H9 (cell line): ENCODE results near the gene IGSF10. TPM values are rescaled to one million over a fixed set of nuclear protein-coding genes. Genes with fewer than 3 reads are reported as not detected.

Experiments
- DNase-seq: peaks from one replicate; pipeline ENCODE4 v3.0.0-alpha.2; 2017
- H2AFZ ChIP-seq: one replicate; pipeline ENCODE4 v1.6.1; 2013; ENCODE audit warnings: mild to moderate bottlenecking, low read length, control low read depth, moderate library complexity
- H2AK5ac ChIP-seq: 2 replicates; pipeline ENCODE4 v1.6.1; 2013; ENCODE audit warnings: low read length, control low read depth, mixed read lengths; ENCODE audit not compliant: insufficient read length
- H2BK120ac ChIP-seq: one replicate; pipeline ENCODE4 v1.6.1; 2013; ENCODE audit warnings: low read depth, mild to moderate bottlenecking, low read length, control low read depth, inconsistent platforms; ENCODE audit not compliant: poor library complexity, severe bottlenecking
- H2BK12ac ChIP-seq: 2 replicates; pipeline ENCODE4 v1.6.1; 2013; ENCODE audit warnings: low read length, control low read depth, mixed read lengths, low read depth; ENCODE audit not compliant: insufficient read length
- H2BK15ac ChIP-seq: 2 replicates; pipeline ENCODE4 v1.6.1; 2013; ENCODE audit warnings: low read depth, low read length, control low read depth
- H2BK20ac ChIP-seq: one replicate; pipeline ENCODE4 v1.6.1; 2013; ENCODE audit warnings: low read depth, mild to moderate bottlenecking, low read length, control low read depth, inconsistent platforms; ENCODE audit not compliant: poor library complexity, severe bottlenecking
- H2BK5ac ChIP-seq: 2 replicates; pipeline ENCODE4 v1.6.1; 2013; ENCODE audit warnings: low read length, control low read depth, mixed read lengths; ENCODE audit not compliant: insufficient read length
- H3K14ac ChIP-seq: 2 replicates; pipeline ENCODE4 v1.6.1; 2013; ENCODE audit warnings: low read length, control low read depth; ENCODE audit not compliant: insufficient read depth
- H3K18ac ChIP-seq: 2 replicates; pipeline ENCODE4 v1.6.1; 2013; ENCODE audit warnings: low read depth, mild to moderate bottlenecking, mixed read lengths, low read length, control low read depth; ENCODE audit not compliant: insufficient read length
- H3K23ac ChIP-seq: 2 replicates; pipeline ENCODE4 v1.6.1; 2013; ENCODE audit warnings: low read length, control low read depth, mixed read lengths, low read depth; ENCODE audit not compliant: insufficient read length
- H3K23me2 ChIP-seq: 2 replicates; pipeline ENCODE4 v1.6.1; 2013; ENCODE audit warnings: low read depth, mild to moderate bottlenecking, mixed read lengths, low read length, control low read depth; ENCODE audit not compliant: insufficient read length, poor library complexity, severe bottlenecking
- H3K27ac ChIP-seq: 2 replicates; pipeline ENCODE4 v1.5.1; 2013; ENCODE audit warnings: low read length, control low read depth, mixed read lengths, low read depth; ENCODE audit not compliant: insufficient read length
- H3K27me3 ChIP-seq: 2 replicates; pipeline ENCODE4 v1.6.1; 2013; ENCODE audit warnings: low read length, control low read depth, inconsistent platforms; ENCODE audit not compliant: insufficient read depth
- H3K4ac ChIP-seq: 2 replicates; pipeline ENCODE4 v1.6.1; 2013; ENCODE audit warnings: low read depth, mild to moderate bottlenecking, control low read depth, inconsistent platforms, low read length, moderate library complexity
- H3K4me1 ChIP-seq: 2 replicates; pipeline ENCODE4 v1.6.1; 2013; ENCODE audit warnings: low read length, control low read depth, inconsistent platforms; ENCODE audit not compliant: insufficient read depth
- H3K4me2 ChIP-seq: 2 replicates; pipeline ENCODE4 v1.6.1; 2013; ENCODE audit warnings: low read length, control low read depth, mixed read lengths; ENCODE audit not compliant: insufficient read length, insufficient read depth
- H3K56ac ChIP-seq: 2 replicates; pipeline ENCODE4 v1.6.1; 2013; ENCODE audit warnings: low read depth, mild to moderate bottlenecking, mixed read lengths, low read length, control low read depth; ENCODE audit not compliant: insufficient read length
- H3K79me1 ChIP-seq: 2 replicates; pipeline ENCODE4 v1.6.1; 2013; ENCODE audit warnings: low read depth, mild to moderate bottlenecking, moderate library complexity, low read length, control low read depth, inconsistent platforms; ENCODE audit not compliant: insufficient read depth, poor library complexity, severe bottlenecking
- H3K79me2 ChIP-seq: 2 replicates; pipeline ENCODE4 v1.6.1; 2013; ENCODE audit warnings: low read length, control low read depth, inconsistent platforms; ENCODE audit not compliant: insufficient read depth
- H3K9ac ChIP-seq: 2 replicates; pipeline ENCODE4 v1.6.1; 2013; ENCODE audit warnings: low read length, control low read depth, mixed read lengths; ENCODE audit not compliant: insufficient read length; ENCODE audit errors: extremely low read depth
- H3K9me3 ChIP-seq: one replicate; pipeline ENCODE4 v1.6.1; 2013; ENCODE audit warnings: low read depth, low read length, inconsistent platforms; ENCODE audit not compliant: control insufficient read depth
- H3T11ph ChIP-seq: one replicate; pipeline ENCODE4 v1.6.1; 2013; ENCODE audit warnings: mild to moderate bottlenecking, low read length, control low read depth, inconsistent platforms
- H4K20me1 ChIP-seq: one replicate; pipeline ENCODE4 v1.6.1; 2013; ENCODE audit not compliant: control insufficient read depth, insufficient read length, insufficient read depth
- H4K5ac ChIP-seq: 2 replicates; pipeline ENCODE4 v1.6.1; 2013; ENCODE audit warnings: low read depth, mild to moderate bottlenecking, mixed read lengths, low read length, control low read depth; ENCODE audit not compliant: insufficient read length
- H4K8ac ChIP-seq: replicated peaks from 2 replicates; pipeline ENCODE4 v1.6.1; 2013; ENCODE audit warnings: low read length, control low read depth, mixed read lengths, low read depth; ENCODE audit not compliant: insufficient read length
- H4K91ac ChIP-seq: 2 replicates; pipeline ENCODE4 v1.6.1; 2013; ENCODE audit warnings: low read depth, mild to moderate bottlenecking, moderate library complexity, mixed read lengths, low read length, control low read depth; ENCODE audit not compliant: insufficient read length
- H3K27ac Mint-ChIP-seq, 3 experiments: 2 replicates in 2 of 3; 3 replicates in 1 of 3; pipeline ENCODE4 v1.8.0; 2020 to 2021; ENCODE audit warnings: mixed read lengths in 3 of 3, mild to moderate bottlenecking in 1 of 3, moderate library complexity in 1 of 3
- H3K27me3 Mint-ChIP-seq: 2 replicates; pipeline ENCODE4 v1.8.0; 2021; ENCODE audit warnings: low read depth, mild to moderate bottlenecking, moderate library complexity, mixed read lengths
- H3K36me3 Mint-ChIP-seq, 3 experiments: 2 replicates in 2 of 3; 3 replicates in 1 of 3; pipeline ENCODE4 v1.8.0; 2020 to 2021; ENCODE audit warnings: low read depth in 3 of 3, mixed read lengths in 3 of 3; ENCODE audit not compliant: insufficient read depth in 1 of 3
- H3K4me1 Mint-ChIP-seq, 2 experiments: 2 replicates each; pipeline ENCODE4 v1.8.0; 2020; ENCODE audit warnings: mixed read lengths in 2 of 2
- H3K4me3 Mint-ChIP-seq, 2 experiments: 2 replicates in 1 of 2; 3 replicates in 1 of 2; pipeline ENCODE4 v1.8.0; 2020 to 2021; ENCODE audit warnings: mild to moderate bottlenecking in 2 of 2, mixed read lengths in 2 of 2, moderate library complexity in 1 of 2
- H3K9me3 Mint-ChIP-seq, 2 experiments: 2 replicates in 1 of 2; 3 replicates in 1 of 2; pipeline ENCODE4 v1.8.0; 2020; ENCODE audit warnings: mild to moderate bottlenecking in 2 of 2, mixed read lengths in 2 of 2, moderate library complexity in 1 of 2
- WGBS: extraction: QIAGEN DNeasy Blood & Tissue Kit; methylation state at CpG from one replicate; pipeline ENCODE4 v1.1.7; 2013; ENCODE audit warnings: missing lambda C conversion rate, low lambda C conversion rate, mixed read lengths; ENCODE audit not compliant: insufficient read length; ENCODE audit errors: extremely low coverage; 5-methylcytosine and 5-hydroxymethylcytosine counted together
- total RNA-seq: library from RNA; stranded (reverse); gene quantifications from 2 replicates; pipeline ENCODE4 v1.2.1, GENCODE V29; 2021
- TF ChIP-seq, protein P1 (sequence below): fragments of 200-600 bp; sonication (generic); conservative IDR thresholded peaks from 3 replicates; pipeline ENCODE4 v1.8.0; 2021; ENCODE audit warnings: antibody characterized with exemption, mild to moderate bottlenecking

IGSF10 gene
- total RNA-seq, 1 experiment from 2014 or later = 0.20 TPM

GRCh38 chr3:151425627-151426340 is 35.1 kb downstream of the IGSF10 start:
- H3K23ac ChIP-seq = no peak overlapping the region
- no peak overlapping the region for H2BK5ac ChIP-seq
- no peak overlapping the region for H2BK20ac ChIP-seq
- TF ChIP-seq, protein P1, sequence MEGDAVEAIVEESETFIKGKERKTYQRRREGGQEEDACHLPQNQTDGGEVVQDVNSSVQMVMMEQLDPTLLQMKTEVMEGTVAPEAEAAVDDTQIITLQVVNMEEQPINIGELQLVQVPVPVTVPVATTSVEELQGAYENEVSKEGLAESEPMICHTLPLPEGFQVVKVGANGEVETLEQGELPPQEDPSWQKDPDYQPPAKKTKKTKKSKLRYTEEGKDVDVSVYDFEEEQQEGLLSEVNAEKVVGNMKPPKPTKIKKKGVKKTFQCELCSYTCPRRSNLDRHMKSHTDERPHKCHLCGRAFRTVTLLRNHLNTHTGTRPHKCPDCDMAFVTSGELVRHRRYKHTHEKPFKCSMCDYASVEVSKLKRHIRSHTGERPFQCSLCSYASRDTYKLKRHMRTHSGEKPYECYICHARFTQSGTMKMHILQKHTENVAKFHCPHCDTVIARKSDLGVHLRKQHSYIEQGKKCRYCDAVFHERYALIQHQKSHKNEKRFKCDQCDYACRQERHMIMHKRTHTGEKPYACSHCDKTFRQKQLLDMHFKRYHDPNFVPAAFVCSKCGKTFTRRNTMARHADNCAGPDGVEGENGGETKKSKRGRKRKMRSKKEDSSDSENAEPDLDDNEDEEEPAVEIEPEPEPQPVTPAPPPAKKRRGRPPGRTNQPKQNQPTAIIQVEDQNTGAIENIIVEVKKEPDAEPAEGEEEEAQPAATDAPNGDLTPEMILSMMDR = peak; percentile 69
- no peak overlapping the region for H2AK5ac ChIP-seq
- H4K8ac ChIP-seq = no peak overlapping the region
- H3K4ac ChIP-seq = no peak overlapping the region
- no peaks in the 10 kb centered on the region for H3K79me2 ChIP-seq
- H3K14ac ChIP-seq = no peak overlapping the region
- H3K4me1 ChIP-seq = peaks cover 10% of the 10 kb centered on the region; the same call in 1 of the 2 replicates
- peak overlapping the region in 1 of 3 experiments; percentile 68; a peak in 4 of 7 replicates for H3K27ac Mint-ChIP-seq
- no peaks in the 10 kb centered on the region for H3K79me1 ChIP-seq
- H4K91ac ChIP-seq = no peak overlapping the region
- H2BK12ac ChIP-seq = no peak overlapping the region
- H3K9me3 ChIP-seq = no peaks in the 10 kb centered on the region
- no peak for DNase-seq
- H3K56ac ChIP-seq = no peak overlapping the region
- H3K36me3 Mint-ChIP-seq = peaks cover 8 to 18% (median 10%) of the 10 kb centered on the region in 3 experiments
- no peak overlapping the region for H2BK120ac ChIP-seq
- no peaks in the 10 kb centered on the region; the same call in 1 of the 2 replicates for H3K27me3 ChIP-seq
- no peak overlapping the region for H3K18ac ChIP-seq
- no peaks in the 10 kb centered on the region for H4K20me1 ChIP-seq
- no peak overlapping the region for H2AFZ ChIP-seq
- no peak overlapping the region for H3K4me2 ChIP-seq
- H2BK15ac ChIP-seq = no peak overlapping the region
- no peak overlapping the region for H3T11ph ChIP-seq
- H3K4me3 Mint-ChIP-seq = no peak overlapping the region
- H4K5ac ChIP-seq = no peak overlapping the region
- no peaks in the 10 kb centered on the region for H3K23me2 ChIP-seq
- H3K27ac ChIP-seq = no peak overlapping the region
- 100% methylated on average over 1 of the region's 4 CpGs for WGBS
- peaks cover 0 to 5% of the 10 kb centered on the region in 2 experiments; a peak in 3 of 5 replicates for H3K9me3 Mint-ChIP-seq
- no peaks in the 10 kb centered on the region; the same call in none of the 2 replicates for H3K27me3 Mint-ChIP-seq
- peaks cover 23 to 24% of the 10 kb centered on the region in 2 experiments for H3K4me1 Mint-ChIP-seq
- H3K9ac ChIP-seq = no peak overlapping the region
